Smooth muscle cell of the pulmonary artery (primary cell): ENCODE measurements around the gene BMP6. TPM values are rescaled to one million over a fixed set of nuclear protein-coding genes. Genes with fewer than 3 reads are reported as not detected.

ENCODE experiments used
- total RNA-seq: library from RNA; depleted of rRNA; stranded (reverse); fragments of >200 nt; gene quantifications from 2 replicates; pipeline ENCODE4 v1.2.3, GENCODE V29; 2014

Gene BMP6
- 38.6 and 57.1 TPM in 2 replicates for total RNA-seq

DNA sequence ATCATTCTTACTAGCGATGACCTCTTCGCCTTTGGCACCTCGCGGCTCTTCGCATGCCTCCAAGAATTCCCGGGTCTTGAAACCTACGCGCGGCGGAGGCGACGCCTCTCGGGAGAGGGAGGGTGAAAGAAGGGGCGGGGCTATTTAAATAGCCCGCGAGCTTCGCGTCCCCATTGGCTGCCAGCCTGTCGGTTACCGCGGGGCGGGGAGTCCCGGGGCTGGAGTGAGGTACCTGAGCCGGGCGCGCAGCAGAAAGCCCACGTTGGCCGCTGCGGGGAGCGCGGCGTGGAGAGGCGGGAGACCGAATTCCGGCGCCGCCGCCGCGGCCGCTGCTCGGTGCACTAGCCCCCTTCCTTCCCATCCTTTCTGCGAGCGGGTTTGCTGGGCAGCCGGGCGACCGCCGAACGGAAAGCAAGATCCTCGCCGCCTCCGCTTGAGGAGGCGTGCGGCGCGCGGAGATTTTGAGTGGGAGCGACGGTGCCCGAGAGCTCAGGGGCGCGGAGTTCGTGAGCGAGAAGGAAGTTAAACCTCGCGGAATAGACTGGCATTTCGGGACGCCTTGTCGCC is at the start of gene BMP6:
Gene BMP6, plus strand, starts transcription at position 251 of the 567 bp plus-strand sequence. CDS start 857 bp downstream, outside the sequence.

DNA sequence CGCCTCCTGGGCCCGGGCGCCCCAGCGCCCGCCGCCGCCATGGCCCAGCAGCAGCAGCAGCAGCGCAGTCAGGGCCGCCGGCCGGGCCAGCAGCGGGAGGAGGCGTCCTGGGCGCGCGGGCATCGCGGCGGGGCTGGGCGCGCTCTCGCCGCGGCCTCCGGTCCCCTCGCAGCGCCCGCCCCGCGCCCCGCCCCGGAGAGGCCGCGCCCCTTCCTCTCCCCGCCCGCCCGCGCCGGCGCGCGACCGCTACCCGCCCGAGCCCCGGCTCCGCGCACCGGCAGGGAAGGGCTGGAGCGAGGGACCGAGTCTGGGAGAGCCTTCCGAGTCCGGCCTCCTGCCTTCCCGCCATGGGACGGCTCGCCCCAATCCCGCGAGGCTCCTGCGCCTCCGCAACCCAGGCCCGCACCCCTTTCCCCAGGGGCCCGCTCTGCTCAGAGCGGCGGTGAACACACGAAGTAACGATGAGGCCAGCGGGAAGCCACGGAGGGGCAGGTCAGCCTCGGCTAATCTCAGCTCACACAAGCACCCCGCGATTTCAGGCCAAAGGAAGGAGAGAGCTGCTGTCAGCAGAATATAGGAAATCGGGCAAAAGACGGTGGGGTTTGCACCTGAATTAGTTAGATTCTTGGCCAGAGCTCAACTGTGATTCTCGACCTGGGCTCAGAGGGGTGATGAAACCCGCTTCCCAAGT is 184.9 kb downstream of the BMP6 start, which contains the start of gene TXNDC5:
Gene TXNDC5, minus strand, starts transcription at position 135 of the 691 bp plus-strand sequence. Its CDS starts 12 bp downstream, at position 123.

Other genes with a start within 250 kb of the BMP6 start
- 11.4 and 13.2 TPM in 2 replicates for gene DSP, start 184.4 kb upstream of the BMP6 start, total RNA-seq
- 7.9 and 13.4 TPM in 2 replicates for gene SNRNP48, start 135.9 kb upstream of the BMP6 start, total RNA-seq
- gene TXNDC5, start 184.7 kb downstream of the BMP6 start, total RNA-seq = 938 and 997 TPM in 2 replicates